GM18498 (cell line): ENCODE measurements around the gene LHFPL6.
"Not testable (repeated sequence)": the region's sequence is repeated elsewhere in the genome, so short reads cannot be mapped to it uniquely, and the experiment has no call there.

Source experiments
- ATAC-seq: cut with Tn5 transposase; IDR thresholded peaks from one replicate; pipeline ENCODE4 v1.9.1; 2021; ENCODE audit warnings: mild to moderate bottlenecking, moderate library complexity; ENCODE audit not compliant: unreplicated experiment

Gene LHFPL6

DNA sequence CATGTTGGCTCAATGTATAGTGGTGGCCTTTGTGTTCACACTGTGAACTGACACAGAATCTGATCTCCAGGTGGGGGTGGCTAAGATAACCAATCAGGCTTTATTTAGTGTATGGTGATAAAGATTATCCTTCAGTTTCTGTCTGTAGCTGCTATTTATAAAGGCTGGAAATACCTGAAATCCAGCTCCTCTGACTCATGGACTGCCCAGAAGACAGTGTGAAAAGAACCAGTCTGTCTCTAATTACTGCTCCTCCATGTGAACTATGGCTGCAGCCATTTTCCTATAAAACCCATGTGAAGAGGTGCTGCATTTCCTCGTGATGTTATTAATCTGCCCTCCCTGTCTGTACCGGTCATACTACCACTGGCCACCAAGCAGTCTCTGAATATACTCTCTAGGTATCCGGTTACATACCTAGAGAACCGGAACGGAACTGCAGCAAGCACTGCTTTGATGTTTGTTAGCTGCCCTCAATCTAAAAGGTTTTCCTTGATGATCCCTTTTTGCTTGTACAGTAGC lies 238.0 kb downstream of the LHFPL6 start:
- ATAC-seq = no peak

- ATAC-seq = no peak
These were observed 239.6 kb downstream of the LHFPL6 start for GRCh38 chr13:39363382-39363772.

- ATAC-seq = no peak
These were observed 240.2 kb downstream of the LHFPL6 start for GRCh38 chr13:39362652-39363381.

DNA sequence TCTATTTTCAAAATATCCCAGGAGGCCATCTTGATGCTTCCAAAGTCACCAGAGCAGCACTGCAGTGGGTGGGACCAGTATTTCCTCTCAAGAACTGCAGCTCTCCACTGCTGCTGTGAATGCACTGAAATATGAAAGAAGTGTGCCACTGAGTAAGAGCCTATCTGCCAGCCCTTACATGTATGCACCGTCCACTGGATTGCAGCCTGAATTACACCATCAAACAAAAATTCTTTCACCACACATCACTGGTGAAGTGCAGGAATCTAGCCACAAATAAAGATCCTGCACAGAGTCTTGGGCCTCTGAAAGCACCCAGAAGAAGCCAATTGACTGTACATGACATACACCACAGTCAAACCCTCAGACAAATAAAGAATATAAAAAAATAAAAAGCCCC lies 249.0 kb downstream of the LHFPL6 start:
- no peak for ATAC-seq

DNA sequence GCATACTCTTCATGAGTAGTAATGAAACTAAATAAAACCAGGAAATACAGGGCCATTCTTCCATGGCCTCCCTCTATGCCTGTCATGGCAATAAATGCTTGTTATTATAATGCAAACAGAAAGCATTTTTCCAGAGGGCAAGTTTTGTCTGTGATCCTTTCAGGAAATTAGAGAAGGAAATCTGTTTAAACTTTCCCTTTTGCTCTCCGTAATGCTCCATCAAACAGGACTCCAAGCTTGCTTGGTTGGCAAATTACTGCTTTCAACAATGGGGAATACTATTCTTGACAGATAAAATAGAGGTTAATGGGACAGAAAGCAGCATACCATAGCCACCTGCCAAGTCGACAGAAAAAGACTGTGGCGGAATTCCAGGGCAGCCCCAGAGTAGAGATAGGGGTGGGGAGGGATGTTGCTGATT lies 252.5 kb downstream of the LHFPL6 start:
- ATAC-seq = no peak

GRCh38 chr13:39349391-39349960 lies 253.5 kb downstream of the LHFPL6 start:
- no peak for ATAC-seq

GRCh38 chr13:39347926-39348901 lies 254.8 kb downstream of the LHFPL6 start:
- no peak for ATAC-seq

DNA sequence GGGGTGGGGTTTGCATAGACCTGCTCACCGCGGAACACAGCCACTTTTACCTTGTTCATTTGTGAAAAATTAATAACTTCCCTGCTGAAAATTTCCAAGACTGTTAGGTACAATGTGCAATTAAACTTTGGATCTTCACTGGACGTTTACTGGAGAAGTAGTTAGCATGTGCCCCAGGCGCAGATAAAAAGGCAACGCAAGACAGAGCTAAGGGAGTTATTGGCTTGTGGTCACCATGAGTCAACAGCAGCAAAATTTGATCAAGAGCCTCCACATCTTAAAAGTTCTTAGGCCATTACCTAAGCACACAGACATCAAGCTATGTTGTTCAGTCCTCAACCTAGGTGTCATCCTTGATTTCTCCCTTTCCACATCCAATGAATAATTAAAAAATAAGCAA lies 257.0 kb downstream of the LHFPL6 start:
- no peak for ATAC-seq

GRCh38 chr13:39341251-39341650 lies 261.7 kb downstream of the LHFPL6 start:
- no peak for ATAC-seq

GRCh38 chr13:39338114-39338513 lies 264.9 kb downstream of the LHFPL6 start:
- not testable (repeated sequence) for ATAC-seq

GRCh38 chr13:39336937-39337336 lies 266.1 kb downstream of the LHFPL6 start:
- ATAC-seq = no peak

DNA sequence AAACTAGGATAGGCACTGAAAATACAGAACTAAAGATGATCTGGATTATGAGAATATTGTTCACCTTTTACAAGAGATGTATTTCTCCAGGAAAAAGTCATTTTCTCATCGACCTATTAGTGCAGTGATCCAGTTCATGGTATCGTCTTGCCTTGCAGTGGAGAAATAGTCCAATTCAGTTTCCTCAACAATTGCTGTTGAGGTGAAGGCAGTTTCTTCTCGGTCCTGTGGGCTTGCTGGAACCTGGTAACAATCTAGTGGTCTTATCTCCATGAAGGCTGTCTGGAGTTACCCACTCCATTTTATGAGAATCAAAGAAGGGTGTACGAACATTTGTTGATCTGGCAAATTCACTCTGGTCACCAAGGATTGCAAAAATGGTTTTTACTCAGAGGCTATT lies 266.8 kb downstream of the LHFPL6 start:
- ATAC-seq = no peak

- no peak for ATAC-seq
These were observed 267.3 kb downstream of the LHFPL6 start for GRCh38 chr13:39335721-39336120.

GRCh38 chr13:39330504-39330903 lies 272.5 kb downstream of the LHFPL6 start:
- ATAC-seq = no peak

- ATAC-seq = no peak
These were observed 273.8 kb downstream of the LHFPL6 start for GRCh38 chr13:39329182-39329639.

- ATAC-seq = no peak
These were observed 275.9 kb downstream of the LHFPL6 start for GRCh38 chr13:39327172-39327479.

DNA sequence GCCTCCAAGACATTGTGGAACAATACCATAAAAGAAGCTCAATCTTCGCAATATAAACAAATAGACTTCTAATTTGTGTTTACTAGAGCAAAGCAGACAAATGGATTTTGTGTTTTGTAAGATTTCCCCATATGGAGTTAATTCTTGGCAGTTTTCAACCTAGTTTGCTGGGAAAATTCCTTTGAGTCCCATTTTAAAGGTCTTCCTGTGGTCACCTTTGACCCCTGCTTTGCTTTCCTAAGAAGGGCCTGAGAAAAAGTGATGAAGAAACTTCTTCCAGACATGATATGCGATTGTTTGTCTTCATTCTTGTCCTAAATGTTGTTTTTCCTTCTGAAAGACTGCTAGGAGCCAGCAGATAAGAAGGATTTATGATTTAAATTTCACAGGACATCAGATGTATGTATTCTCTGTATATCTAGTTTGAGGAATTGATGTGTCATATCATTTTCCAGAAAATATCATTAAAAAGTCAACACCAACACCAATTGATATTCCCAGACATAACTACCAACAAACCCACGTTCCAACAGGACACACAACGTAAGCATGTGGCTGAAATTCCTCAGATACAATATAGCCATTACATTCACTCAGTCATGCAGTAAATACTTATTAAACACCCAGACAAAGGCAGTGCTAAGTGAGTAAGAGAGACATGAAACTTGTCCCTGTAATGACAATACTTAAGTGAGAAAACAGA lies 276.4 kb downstream of the LHFPL6 start:
- no peak for ATAC-seq

GRCh38 chr13:39324806-39325311 lies 278.1 kb downstream of the LHFPL6 start:
- ATAC-seq = no peak

DNA sequence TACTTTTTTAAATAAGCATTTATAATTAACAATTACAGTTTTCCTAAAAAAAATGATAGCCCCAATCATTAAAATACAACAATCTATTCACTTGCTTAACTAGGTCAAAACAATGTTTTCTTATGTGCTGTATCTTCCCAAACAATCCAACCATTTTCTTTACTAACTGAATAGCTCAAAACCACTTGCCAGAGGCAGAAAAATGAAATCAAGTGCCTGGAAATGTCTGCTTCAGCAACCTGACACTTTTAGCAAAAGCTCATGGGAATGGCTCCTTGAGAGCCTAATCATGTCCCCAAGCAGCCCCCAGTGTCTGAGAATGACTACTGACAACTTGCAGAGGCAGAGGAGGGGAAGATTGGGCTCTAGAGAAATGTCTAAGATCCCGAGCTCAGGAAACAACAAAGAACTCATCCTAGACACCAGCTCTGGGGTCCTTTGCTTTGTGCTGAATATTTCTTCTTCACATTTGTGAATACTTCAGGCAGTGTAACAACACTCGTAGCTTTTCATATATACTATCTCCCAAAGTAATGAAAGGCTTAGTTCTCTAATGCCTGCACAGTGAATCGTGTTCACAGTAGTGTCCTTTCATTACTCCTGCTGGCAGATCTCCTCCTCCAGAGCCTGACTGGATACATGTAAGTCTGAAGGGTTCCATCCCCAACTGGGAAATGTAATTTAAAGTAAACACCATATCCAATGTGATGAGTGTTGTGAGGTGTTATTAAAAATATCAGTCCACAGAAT lies 280.0 kb downstream of the LHFPL6 start:
- ATAC-seq = no peak

GRCh38 chr13:39321574-39321973 lies 281.4 kb downstream of the LHFPL6 start:
- ATAC-seq = no peak
